ENCODE data around the gene HSP90AB1. TPM values are rescaled to one million over a fixed set of nuclear protein-coding genes. Genes with fewer than 3 reads are reported as not detected.

HSP90AB1 gene
- total and polyA plus RNA-seq, 5 donors from 2014 or later = 264 to 426 (median 368) TPM

- Histone ChIP-seq H3K4me1 (ENCODE audit: control insufficient read depth, insufficient read depth, low read length, poor library complexity, severe bottlenecking) (peaks cover 37% of the 10 kb centered on the region), H3K27ac (ENCODE audit: insufficient read depth, low read length, poor library complexity, severe bottlenecking) (no peak overlapping the region), H3K9me3 (ENCODE audit: control insufficient read depth in 2 of 2, low read length in 2 of 2) (no peaks in the 10 kb centered on the region), H3K36me3 (ENCODE audit: control insufficient read depth, insufficient read depth, low read length) (peaks cover 71% of the 10 kb centered on the region), H3K4me3 (ENCODE audit: low read depth, low read length) (no peak overlapping the region), H3K27me3 (ENCODE audit: control insufficient read depth, insufficient read depth, low read length) (no peaks in the 10 kb centered on the region)
- Mint-ChIP-seq H3K27ac (peak overlapping the region in 1 of 3 donors; percentile 94), H3K36me3 (peaks cover 50% of the 10 kb centered on the region), H3K4me3 (peak overlapping the region in 2 of 4 donors; percentile 52 to 98), H3K9me3 (no peaks in the 10 kb centered on the region), H3K27me3 (peaks cover 4% of the 10 kb centered on the region), H3K4me1 (peaks cover 13 to 88% (median 56%) of the 10 kb centered on the region in 4 donors)
- DNase-seq (no peak), ATAC-seq (ENCODE audit: low read depth in 2 of 2) (no peak)
These were observed 4.9 kb downstream of the HSP90AB1 start for GRCh38 chr6:44251576-44252524.

- Histone ChIP-seq H3K27ac (ENCODE audit: insufficient read depth, low read length, poor library complexity, severe bottlenecking) (no peak overlapping the region), H3K27me3 (ENCODE audit: control insufficient read depth, insufficient read depth, low read length) (no peaks in the 10 kb centered on the region), H3K9me3 (ENCODE audit: control insufficient read depth in 2 of 2, low read length in 2 of 2) (no peaks in the 10 kb centered on the region), H3K36me3 (ENCODE audit: control insufficient read depth, insufficient read depth, low read length) (peaks cover 70% of the 10 kb centered on the region), H3K4me1 (ENCODE audit: control insufficient read depth, insufficient read depth, low read length, poor library complexity, severe bottlenecking) (peaks cover 38% of the 10 kb centered on the region), H3K4me3 (ENCODE audit: low read depth, low read length) (no peak overlapping the region)
- peak overlapping the region in 3 of 4 donors; percentile 20 to 98 (median 85) for H3K4me3 Mint-ChIP-seq
- peak; percentile 51 to 61 (median 58) for DNase-seq
- H3K4me1 Mint-ChIP-seq = peaks cover 11 to 89% (median 55%) of the 10 kb centered on the region in 4 donors
- H3K36me3 Mint-ChIP-seq = peaks cover 46% of the 10 kb centered on the region
- no peak for ATAC-seq (ENCODE audit: low read depth in 2 of 2)
- no peaks in the 10 kb centered on the region for H3K27me3 Mint-ChIP-seq
- H3K9me3 Mint-ChIP-seq = no peaks in the 10 kb centered on the region
- peak overlapping the region in 1 of 3 donors; percentile 67 for H3K27ac Mint-ChIP-seq
These were observed 6.6 kb downstream of the HSP90AB1 start for GRCh38 chr6:44253307-44254101.

- DNase-seq (no peak), ATAC-seq (ENCODE audit: low read depth in 2 of 2) (no peak)
- Mint-ChIP-seq H3K9me3 (no peaks in the 10 kb centered on the region), H3K27me3 (no peaks in the 10 kb centered on the region), H3K27ac (peak overlapping the region; percentile 52 to 79 (median 76)), H3K4me3 (peak overlapping the region; percentile 34 to 98 (median 80)), H3K36me3 (peaks cover 40% of the 10 kb centered on the region), H3K4me1 (peaks cover 6 to 82% (median 48%) of the 10 kb centered on the region in 4 donors)
- peaks cover 67% of the 10 kb centered on the region for H3K36me3 ChIP-seq (ENCODE audit: control insufficient read depth, insufficient read depth, low read length)
- no peaks in the 10 kb centered on the region for H3K9me3 ChIP-seq (ENCODE audit: control insufficient read depth in 2 of 2, low read length in 2 of 2)
- H3K27me3 ChIP-seq (ENCODE audit: control insufficient read depth, insufficient read depth, low read length) = no peaks in the 10 kb centered on the region
- H3K4me3 ChIP-seq (ENCODE audit: low read depth, low read length) = no peak overlapping the region
- H3K4me1 ChIP-seq (ENCODE audit: control insufficient read depth, insufficient read depth, low read length, poor library complexity, severe bottlenecking) = peaks cover 28% of the 10 kb centered on the region
- no peak overlapping the region for H3K27ac ChIP-seq (ENCODE audit: insufficient read depth, low read length, poor library complexity, severe bottlenecking)
These were observed 7.5 kb downstream of the HSP90AB1 start for GRCh38 chr6:44254191-44255104.

GRCh38 chr6:44255105-44255808 lies 8.4 kb downstream of the HSP90AB1 start:
- DNase-seq (no peak), ATAC-seq (ENCODE audit: low read depth in 2 of 2) (no peak)
- Histone ChIP-seq H3K27me3 (ENCODE audit: control insufficient read depth, insufficient read depth, low read length) (no peaks in the 10 kb centered on the region), H3K4me3 (ENCODE audit: low read depth, low read length) (peak overlapping the region; percentile 67), H3K27ac (ENCODE audit: insufficient read depth, low read length, poor library complexity, severe bottlenecking) (peak overlapping the region; percentile 80), H3K4me1 (ENCODE audit: control insufficient read depth, insufficient read depth, low read length, poor library complexity, severe bottlenecking) (peaks cover 26% of the 10 kb centered on the region), H3K9me3 (ENCODE audit: control insufficient read depth in 2 of 2, low read length in 2 of 2) (no peaks in the 10 kb centered on the region), H3K36me3 (ENCODE audit: control insufficient read depth, insufficient read depth, low read length) (peaks cover 67% of the 10 kb centered on the region)
- Mint-ChIP-seq H3K27ac (peak overlapping the region; percentile 76 to 95 (median 87)), H3K9me3 (no peaks in the 10 kb centered on the region), H3K36me3 (peaks cover 33% of the 10 kb centered on the region), H3K4me1 (peaks cover 3 to 74% (median 41%) of the 10 kb centered on the region in 4 donors), H3K4me3 (peak overlapping the region; percentile 88 to 98 (median 94)), H3K27me3 (no peaks in the 10 kb centered on the region)

GRCh38 chr6:44255871-44256774 lies 9.2 kb downstream of the HSP90AB1 start:
- no peaks in the 10 kb centered on the region for H3K9me3 Mint-ChIP-seq
- H3K36me3 Mint-ChIP-seq = peaks cover 30% of the 10 kb centered on the region
- DNase-seq = no peak
- no peaks in the 10 kb centered on the region for H3K27me3 Mint-ChIP-seq
- no peak for ATAC-seq (ENCODE audit: low read depth in 2 of 2)
- peak overlapping the region; percentile 88 to 98 (median 94) for H3K4me3 Mint-ChIP-seq
- H3K4me1 Mint-ChIP-seq = peaks cover 2 to 70% (median 41%) of the 10 kb centered on the region in 4 donors
- H3K27ac Mint-ChIP-seq = peak overlapping the region; percentile 76 to 95 (median 87)
- Histone ChIP-seq H3K27ac (ENCODE audit: insufficient read depth, low read length, poor library complexity, severe bottlenecking) (peak overlapping the region; percentile 80), H3K4me1 (ENCODE audit: control insufficient read depth, insufficient read depth, low read length, poor library complexity, severe bottlenecking) (peaks cover 26% of the 10 kb centered on the region), H3K4me3 (ENCODE audit: low read depth, low read length) (peak overlapping the region; percentile 67), H3K9me3 (ENCODE audit: control insufficient read depth in 2 of 2, low read length in 2 of 2) (no peaks in the 10 kb centered on the region), H3K27me3 (ENCODE audit: control insufficient read depth, insufficient read depth, low read length) (no peaks in the 10 kb centered on the region), H3K36me3 (ENCODE audit: control insufficient read depth, insufficient read depth, low read length) (peaks cover 64% of the 10 kb centered on the region)

GRCh38 chr6:44256775-44257024 lies 9.8 kb downstream of the HSP90AB1 start:
- peak overlapping the region; percentile 80 for H3K27ac ChIP-seq (ENCODE audit: insufficient read depth, low read length, poor library complexity, severe bottlenecking)
- Mint-ChIP-seq H3K4me1 (peaks cover 4 to 67% (median 41%) of the 10 kb centered on the region in 4 donors), H3K27me3 (no peaks in the 10 kb centered on the region), H3K9me3 (no peaks in the 10 kb centered on the region), H3K36me3 (peaks cover 27% of the 10 kb centered on the region), H3K27ac (peak overlapping the region; percentile 76 to 95 (median 87)), H3K4me3 (peak overlapping the region; percentile 88 to 98 (median 94))
- H3K27me3 ChIP-seq (ENCODE audit: control insufficient read depth, insufficient read depth, low read length) = no peaks in the 10 kb centered on the region
- H3K36me3 ChIP-seq (ENCODE audit: control insufficient read depth, insufficient read depth, low read length) = peaks cover 58% of the 10 kb centered on the region
- peaks cover 26% of the 10 kb centered on the region for H3K4me1 ChIP-seq (ENCODE audit: control insufficient read depth, insufficient read depth, low read length, poor library complexity, severe bottlenecking)
- DNase-seq (no peak), ATAC-seq (ENCODE audit: low read depth in 2 of 2) (no peak)
- no peaks in the 10 kb centered on the region for H3K9me3 ChIP-seq (ENCODE audit: control insufficient read depth in 2 of 2, low read length in 2 of 2)
- H3K4me3 ChIP-seq (ENCODE audit: low read depth, low read length) = peak overlapping the region; percentile 67

Measured in CD4-positive, CD25-positive, alpha-beta regulatory T cell (primary cell).